Stimulated activated naive CD8-positive, alpha-beta T cell treated with anti-CD3 and anti-CD28 coated beads, Interleukin-15, Interleukin-2, amounts not matched to agents 100 ng/mL and 50 ng/mL, for 24 hours (primary cell): ENCODE measurements around the gene SDF4.

Experiments
- H3K27ac Mint-ChIP-seq: one replicate; pipeline ENCODE4 v1.8.0; 2021; ENCODE audit warnings: mild to moderate bottlenecking, mixed read lengths
- H3K27me3 Mint-ChIP-seq: one replicate; pipeline ENCODE4 v1.8.0; 2021; ENCODE audit warnings: mixed read lengths
- H3K36me3 Mint-ChIP-seq: one replicate; pipeline ENCODE4 v1.8.0; 2021; ENCODE audit warnings: low read depth, mixed read lengths
- H3K4me1 Mint-ChIP-seq: one replicate; pipeline ENCODE4 v1.8.0; 2021; ENCODE audit warnings: low read depth, mixed read lengths
- H3K4me3 Mint-ChIP-seq: one replicate; pipeline ENCODE4 v1.8.0; 2021; ENCODE audit warnings: mild to moderate bottlenecking, mixed read lengths
- H3K9me3 Mint-ChIP-seq: one replicate; pipeline ENCODE4 v1.8.0; 2021; ENCODE audit warnings: mixed read lengths

SDF4 gene

DNA sequence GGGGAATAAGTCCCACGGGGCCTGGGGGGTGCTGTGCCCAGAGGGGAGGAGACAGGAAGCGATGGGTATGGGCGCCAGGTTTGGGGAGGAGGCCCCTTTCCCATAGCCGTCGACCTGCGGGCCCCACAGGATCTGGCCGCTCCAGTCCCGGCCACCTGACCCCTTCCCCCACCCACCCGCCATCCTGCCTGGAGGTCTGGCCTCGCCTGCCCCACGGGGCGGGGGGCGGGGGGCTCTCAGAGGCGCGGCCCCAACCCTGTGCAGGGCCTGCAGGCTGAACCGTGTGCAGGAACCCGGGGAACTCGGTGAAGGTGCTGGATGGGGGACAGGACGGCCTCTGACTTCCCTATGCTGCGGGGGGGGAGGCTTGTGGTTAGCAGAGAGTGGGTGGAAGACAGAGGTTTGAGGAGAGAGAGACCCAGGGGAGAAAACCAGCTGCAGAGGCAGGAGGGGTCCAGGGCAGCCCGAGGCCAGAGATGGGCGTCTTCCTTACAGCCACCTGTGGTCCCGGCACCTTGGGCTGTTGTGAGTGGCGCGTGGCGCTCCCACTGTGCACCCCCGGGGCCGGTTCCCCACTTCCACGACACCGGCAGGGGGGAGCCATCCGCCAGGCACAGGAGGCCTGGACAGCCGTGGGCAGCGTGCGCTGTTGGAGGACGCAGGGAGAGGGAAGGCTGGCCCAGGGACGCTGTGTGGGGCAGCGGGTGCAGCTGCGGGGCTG, 22.9 kb downstream of the SDF4 start:
- peak overlapping the region; percentile 82 for H3K4me3 Mint-ChIP-seq
- peaks cover 37% of the 10 kb centered on the region for H3K4me1 Mint-ChIP-seq
- H3K27me3 Mint-ChIP-seq, result no peaks in the 10 kb centered on the region
- peaks cover 10% of the 10 kb centered on the region for H3K36me3 Mint-ChIP-seq
- no peaks in the 10 kb centered on the region for H3K9me3 Mint-ChIP-seq
- H3K27ac Mint-ChIP-seq, result peak overlapping the region; percentile 95

DNA sequence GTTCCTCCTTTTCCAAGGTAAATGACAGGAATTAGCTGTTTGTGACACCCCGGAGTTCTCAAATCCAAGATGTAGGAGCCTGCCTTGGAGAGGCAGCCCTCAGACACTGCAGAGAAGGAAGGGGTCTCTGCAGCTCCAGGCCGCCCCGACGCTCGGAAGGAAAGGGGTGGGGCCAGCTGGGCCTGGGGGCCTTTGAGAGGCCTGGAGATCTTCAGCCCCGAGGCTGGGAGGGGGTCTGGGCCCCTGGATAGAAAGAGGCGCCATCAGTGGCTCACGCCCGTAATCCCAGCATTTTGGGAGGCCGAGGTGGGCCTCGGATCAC, 24.3 kb downstream of the SDF4 start:
- Mint-ChIP-seq H3K4me3 (no peak overlapping the region), H3K4me1 (peaks cover 37% of the 10 kb centered on the region), H3K9me3 (no peaks in the 10 kb centered on the region), H3K27ac (no peak overlapping the region), H3K36me3 (peaks cover 10% of the 10 kb centered on the region), H3K27me3 (no peaks in the 10 kb centered on the region)

DNA sequence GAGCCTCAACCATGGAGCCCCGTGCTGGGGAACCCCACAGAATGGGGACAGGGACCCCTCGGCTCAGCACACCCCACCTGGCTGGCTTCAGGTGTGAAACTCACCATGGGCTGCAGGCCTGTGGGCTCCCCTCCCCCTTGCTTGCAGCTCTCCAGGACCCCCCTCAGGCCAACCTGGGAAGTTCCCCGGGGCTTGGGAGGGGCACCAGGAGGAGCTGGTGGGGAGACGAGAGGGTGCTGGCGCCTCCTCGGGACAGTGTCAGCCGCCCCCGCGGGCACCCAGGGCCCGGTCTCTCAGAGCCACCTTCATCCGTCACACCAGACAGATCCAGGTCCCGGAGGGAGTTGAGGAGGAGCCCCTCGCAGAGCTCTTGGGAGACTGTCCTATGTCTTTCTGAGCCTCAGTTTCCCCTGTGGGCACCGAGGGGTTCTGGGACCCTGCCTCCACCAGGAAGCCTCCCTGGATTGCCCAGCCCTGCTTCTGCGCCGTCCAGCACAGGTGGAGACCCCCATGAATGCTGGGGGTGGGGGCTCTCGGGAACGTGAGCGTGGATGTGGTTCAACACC, 24.8 kb downstream of the SDF4 start:
- no peaks in the 10 kb centered on the region for H3K9me3 Mint-ChIP-seq
- H3K4me1 Mint-ChIP-seq, result peaks cover 37% of the 10 kb centered on the region
- no peak overlapping the region for H3K27ac Mint-ChIP-seq
- no peaks in the 10 kb centered on the region for H3K27me3 Mint-ChIP-seq
- peak overlapping the region; percentile 77 for H3K4me3 Mint-ChIP-seq
- H3K36me3 Mint-ChIP-seq, result peaks cover 10% of the 10 kb centered on the region

DNA sequence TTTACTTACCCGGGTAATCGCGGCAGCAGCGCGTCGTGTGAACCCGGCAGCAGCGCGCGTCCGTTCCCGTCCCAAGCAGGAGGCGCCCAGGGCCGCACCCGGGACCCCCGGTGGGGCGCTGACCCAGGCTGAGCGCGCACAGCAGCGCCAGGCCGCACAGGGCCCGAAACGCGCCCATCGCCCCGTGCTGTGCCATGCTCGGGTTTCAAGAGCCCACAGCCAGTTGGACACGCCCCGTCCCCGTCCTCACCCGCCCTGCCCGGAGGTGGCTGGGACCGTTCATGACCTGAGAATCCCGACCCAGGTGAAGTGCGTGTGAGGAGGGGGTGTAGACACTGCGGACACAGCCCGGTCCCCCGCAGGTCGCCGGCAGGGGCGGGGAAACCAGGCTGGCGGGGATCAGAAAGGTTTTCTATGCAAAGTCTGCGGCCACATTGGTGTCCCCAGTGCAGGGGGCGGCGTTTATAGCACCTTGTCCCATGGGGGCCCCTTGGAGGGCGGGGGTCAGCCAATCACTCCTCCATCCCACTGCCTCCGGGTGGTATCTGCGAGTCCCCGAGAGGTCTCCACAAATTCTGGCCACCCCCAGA, 25.3 kb downstream of the SDF4 start, which contains the start of gene TNFRSF18:
TSS of gene TNFRSF18 (minus strand) at position 217 of the 590 bp plus-strand sequence. CDS start at position 196, 21 bp downstream.
- Mint-ChIP-seq H3K4me1 (peaks cover 37% of the 10 kb centered on the region), H3K27ac (no peak within 1 kb of the TSS), H3K4me3 (peak within 1 kb of the TSS; percentile 79), H3K27me3 (no peaks in the 10 kb centered on the region), H3K36me3 (peaks cover 10% of the 10 kb centered on the region), H3K9me3 (no peaks in the 10 kb centered on the region)

DNA sequence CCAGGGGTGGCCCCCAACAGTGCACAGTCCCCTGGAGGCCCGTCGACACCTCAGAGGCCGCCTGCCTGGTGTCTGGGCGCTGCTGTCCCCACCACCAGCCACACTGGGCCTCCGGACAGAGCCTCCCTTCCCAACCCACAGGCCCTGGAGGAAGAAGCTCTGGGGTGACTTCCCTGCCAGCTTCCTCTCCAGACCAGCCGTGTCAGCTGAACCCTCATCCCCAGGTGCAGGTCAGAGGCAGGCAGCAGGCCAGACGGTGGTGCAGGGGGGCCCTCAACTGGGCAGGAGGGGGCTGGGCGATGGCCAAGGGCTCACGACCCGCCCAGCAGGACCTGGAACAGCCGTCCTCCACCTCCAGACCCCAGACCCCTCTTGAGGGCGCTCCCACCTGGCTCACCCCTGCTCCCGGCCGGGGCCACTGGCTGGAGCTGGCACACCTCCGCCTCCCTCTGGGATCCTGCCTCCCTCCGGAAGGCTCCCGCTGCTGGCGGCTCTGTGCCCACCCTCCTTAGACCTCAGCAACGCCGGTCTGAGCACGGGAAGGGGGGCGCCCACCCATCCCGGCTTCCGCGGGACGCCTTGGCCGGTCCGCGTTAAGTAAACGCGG, 25.9 kb downstream of the SDF4 start:
- Mint-ChIP-seq H3K27ac (no peak overlapping the region), H3K9me3 (no peaks in the 10 kb centered on the region), H3K4me1 (peaks cover 37% of the 10 kb centered on the region), H3K4me3 (peak overlapping the region; percentile 79), H3K27me3 (no peaks in the 10 kb centered on the region), H3K36me3 (peaks cover 10% of the 10 kb centered on the region)

DNA sequence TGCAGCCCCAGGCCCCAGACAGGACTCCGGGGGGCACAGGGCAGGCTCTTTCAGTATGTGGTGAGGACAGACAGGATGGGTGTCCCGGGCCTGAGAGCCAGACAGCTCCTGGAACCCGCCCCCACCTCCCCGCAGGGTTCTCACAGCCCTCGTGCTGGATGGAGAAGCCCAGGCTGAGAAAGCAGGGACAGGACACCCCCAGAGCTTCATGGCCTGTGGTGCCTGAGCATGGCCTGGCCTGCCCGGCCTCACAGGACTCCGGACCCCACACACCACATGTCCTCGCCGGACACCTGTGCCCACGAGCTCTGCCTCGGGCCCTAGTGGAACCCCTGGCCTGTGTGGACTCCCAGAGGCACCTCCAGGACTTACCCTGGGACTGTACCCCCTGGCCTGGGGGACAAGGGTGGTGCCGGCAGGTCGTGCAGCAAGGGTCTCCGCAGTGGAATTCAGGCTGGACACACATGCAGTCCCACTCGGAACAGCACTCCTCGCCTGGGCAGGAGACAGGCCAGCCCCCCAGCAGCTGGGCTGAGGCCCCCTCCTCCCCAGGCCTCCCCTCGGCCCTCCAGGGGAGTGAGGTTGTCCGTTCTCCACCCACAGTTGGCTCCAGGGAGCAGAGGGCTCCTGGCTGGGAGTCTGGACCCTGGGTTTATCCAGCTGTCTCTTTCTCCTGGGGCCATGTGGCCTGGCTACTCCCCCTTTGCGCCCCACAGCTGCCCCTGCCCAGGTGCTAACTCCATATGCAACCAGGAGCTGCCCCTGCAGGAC, 26.6 kb downstream of the SDF4 start:
- Mint-ChIP-seq H3K4me3 (peak overlapping the region; percentile 79), H3K9me3 (no peaks in the 10 kb centered on the region), H3K36me3 (peaks cover 6% of the 10 kb centered on the region), H3K4me1 (peaks cover 41% of the 10 kb centered on the region), H3K27me3 (no peaks in the 10 kb centered on the region), H3K27ac (no peak overlapping the region)

DNA sequence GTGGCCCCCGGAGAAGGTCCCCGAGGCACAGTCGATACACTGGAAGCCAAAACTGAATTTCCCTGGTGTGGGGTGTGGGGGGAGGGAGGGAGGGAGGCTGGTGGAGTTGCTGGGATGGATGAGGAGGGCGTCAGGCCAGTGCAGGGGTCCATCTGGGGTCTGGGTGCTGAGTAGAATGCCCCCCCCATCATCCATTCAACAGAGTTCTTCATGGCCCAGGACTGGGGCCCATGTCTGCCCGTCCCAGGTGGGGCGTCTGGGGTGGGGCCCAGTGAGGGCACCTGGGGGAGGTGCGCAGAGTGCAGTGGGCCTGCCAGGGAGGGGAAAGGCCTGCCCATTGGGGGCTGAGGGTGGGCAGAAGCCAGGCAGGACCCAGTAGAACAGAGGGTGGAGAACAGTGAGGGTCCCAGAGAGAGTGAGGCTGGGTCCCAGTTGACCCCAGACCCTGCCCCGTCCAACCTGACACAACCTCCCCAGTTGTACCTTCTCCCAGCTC, 27.3 kb downstream of the SDF4 start:
- H3K36me3 Mint-ChIP-seq, result no peaks in the 10 kb centered on the region
- H3K4me3 Mint-ChIP-seq, result peak overlapping the region; percentile 79
- H3K27me3 Mint-ChIP-seq, result no peaks in the 10 kb centered on the region
- peaks cover 41% of the 10 kb centered on the region for H3K4me1 Mint-ChIP-seq
- H3K27ac Mint-ChIP-seq, result no peak overlapping the region
- H3K9me3 Mint-ChIP-seq, result no peaks in the 10 kb centered on the region

DNA sequence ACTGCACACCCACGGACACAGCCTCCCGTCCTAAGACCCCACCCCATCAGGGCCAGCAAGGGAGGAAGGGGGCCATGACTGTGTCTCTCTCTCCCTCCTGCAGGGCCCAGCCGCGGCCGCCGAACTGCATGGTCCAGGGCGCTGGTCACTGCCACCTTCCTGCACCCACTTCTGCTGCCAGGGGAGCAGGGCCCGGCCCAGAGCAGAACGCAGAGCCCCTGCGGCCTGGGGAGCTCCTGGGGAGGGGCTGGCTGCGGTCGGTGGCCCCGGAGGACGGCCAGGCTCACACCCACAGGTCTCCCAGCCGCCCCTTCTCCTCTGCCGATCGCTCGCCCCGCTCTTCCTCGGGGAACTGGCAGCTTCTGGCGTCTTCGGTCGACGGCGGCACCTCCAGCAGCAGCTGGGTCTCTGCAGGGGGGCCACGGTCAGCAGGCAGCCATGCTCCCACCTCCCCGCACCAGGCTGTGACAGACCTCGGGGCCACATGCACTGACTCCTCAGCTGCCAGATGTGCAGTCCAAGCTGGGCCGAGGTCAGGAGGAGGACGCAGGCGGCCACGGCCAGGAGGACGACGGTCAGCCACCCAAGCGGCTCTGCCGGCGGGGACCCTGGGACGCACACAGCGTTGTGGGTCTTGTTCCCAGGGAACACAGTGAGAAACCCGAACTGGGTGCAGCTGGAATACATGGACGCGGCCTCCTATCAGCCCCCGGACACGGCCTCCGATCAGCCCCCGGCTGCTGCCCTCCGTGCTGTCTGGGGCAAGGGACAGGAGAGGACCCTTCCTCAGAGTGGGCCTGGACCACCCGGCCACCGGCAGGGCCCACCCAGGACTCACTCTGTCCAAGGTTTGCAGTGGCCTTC, 28.0 kb downstream of the SDF4 start:
- H3K9me3 Mint-ChIP-seq, result no peaks in the 10 kb centered on the region
- H3K27ac Mint-ChIP-seq, result no peak overlapping the region
- H3K36me3 Mint-ChIP-seq, result no peaks in the 10 kb centered on the region
- H3K4me1 Mint-ChIP-seq, result peaks cover 37% of the 10 kb centered on the region
- H3K27me3 Mint-ChIP-seq, result no peaks in the 10 kb centered on the region
- H3K4me3 Mint-ChIP-seq, result peak overlapping the region; percentile 79

DNA sequence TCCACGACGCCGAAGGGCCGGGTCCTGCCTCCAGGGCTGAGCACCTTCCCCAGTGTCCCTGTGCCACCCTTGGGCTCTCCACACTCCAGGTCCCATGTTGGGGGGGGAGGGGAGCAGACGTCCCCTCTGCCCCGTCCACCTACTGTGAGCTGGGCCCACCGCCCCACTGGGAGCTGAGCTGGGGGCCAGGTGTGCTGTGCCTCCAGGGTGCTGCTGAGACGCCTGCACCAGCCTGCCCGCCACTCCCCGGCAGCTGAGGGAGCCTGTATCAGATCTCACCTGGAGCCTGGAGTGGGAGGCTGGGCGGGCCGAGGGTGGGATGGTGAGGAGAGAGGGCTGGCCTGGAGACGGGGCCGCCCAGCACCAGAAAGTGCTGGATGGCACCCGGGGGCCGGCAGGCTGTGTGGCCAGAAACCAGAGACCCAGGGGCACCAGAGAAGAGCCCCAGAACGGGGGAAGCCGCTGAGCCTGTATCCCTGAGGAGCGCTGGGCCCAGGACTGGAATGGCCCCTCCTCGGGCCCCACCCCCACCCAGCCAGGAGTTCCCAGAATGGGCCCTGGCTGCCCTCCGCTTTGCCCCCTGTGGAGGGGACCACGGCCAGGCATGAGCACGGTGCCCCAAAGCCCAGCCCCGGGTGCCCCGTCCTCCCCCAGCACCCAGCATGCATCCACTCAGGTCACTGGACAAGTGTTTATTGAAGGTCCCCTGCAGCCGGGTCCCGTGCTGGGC, 28.8 kb downstream of the SDF4 start:
- Mint-ChIP-seq H3K27ac (no peak overlapping the region), H3K4me3 (no peak overlapping the region)

DNA sequence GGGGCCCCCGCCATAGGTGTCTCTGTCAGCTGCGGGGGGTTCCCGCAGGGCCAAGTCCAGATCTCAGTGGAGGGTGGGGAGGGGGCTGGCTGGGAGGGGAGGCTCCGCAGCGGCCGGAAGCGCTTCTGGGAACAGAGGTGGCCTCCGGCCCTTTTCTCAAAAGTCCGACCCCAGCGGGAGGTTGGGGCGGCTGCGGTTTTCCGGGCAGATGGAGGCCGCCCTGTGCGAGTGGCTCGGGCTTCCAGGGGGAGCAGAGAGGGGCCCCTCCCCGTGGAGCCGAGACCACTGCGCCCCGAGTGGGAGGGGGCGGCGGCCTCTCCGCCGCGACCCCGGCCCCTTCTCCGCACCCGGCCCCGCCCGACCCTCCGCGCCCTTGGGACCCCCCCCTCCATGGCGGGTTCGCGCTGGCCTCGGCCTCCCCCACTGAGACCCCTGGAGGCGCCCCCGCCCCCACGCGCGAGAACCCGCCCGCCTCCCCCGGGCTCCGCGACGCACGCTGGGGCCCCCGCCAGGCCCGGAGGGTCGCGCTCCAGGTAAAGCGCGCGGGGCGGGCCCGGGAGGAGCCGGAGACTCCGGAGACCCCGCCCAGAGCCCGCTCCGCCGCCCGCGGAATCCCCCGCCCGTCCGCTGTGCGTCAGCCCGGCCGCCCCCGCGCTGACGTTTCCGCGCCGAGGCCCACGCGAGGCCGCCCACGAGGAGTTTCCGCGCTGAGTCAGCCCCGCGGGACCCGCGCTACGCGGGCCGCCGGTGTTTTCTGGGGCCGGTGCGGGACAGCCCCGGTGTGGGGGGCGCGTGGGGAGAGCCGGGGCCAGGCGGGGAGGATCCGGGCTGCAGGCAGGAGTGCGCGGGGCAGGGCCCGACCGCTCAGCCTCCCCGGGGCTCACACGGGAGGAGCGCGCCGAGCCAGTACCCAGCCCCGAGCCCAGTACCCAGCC, 30.7 kb downstream of the SDF4 start:
- H3K4me3 Mint-ChIP-seq, result peak overlapping the region; percentile 39
- H3K27me3 Mint-ChIP-seq, result no peaks in the 10 kb centered on the region
- H3K36me3 Mint-ChIP-seq, result no peaks in the 10 kb centered on the region
- no peak overlapping the region for H3K27ac Mint-ChIP-seq
- H3K4me1 Mint-ChIP-seq, result peaks cover 13% of the 10 kb centered on the region
- no peaks in the 10 kb centered on the region for H3K9me3 Mint-ChIP-seq

More for the DNA sequence above, 28.8 kb downstream of the SDF4 start:
- Mint-ChIP-seq H3K4me1 (peaks cover 29% of the 10 kb centered on the region), H3K9me3 (no peaks in the 10 kb centered on the region), H3K36me3 (no peaks in the 10 kb centered on the region), H3K27me3 (no peaks in the 10 kb centered on the region)

DNA sequence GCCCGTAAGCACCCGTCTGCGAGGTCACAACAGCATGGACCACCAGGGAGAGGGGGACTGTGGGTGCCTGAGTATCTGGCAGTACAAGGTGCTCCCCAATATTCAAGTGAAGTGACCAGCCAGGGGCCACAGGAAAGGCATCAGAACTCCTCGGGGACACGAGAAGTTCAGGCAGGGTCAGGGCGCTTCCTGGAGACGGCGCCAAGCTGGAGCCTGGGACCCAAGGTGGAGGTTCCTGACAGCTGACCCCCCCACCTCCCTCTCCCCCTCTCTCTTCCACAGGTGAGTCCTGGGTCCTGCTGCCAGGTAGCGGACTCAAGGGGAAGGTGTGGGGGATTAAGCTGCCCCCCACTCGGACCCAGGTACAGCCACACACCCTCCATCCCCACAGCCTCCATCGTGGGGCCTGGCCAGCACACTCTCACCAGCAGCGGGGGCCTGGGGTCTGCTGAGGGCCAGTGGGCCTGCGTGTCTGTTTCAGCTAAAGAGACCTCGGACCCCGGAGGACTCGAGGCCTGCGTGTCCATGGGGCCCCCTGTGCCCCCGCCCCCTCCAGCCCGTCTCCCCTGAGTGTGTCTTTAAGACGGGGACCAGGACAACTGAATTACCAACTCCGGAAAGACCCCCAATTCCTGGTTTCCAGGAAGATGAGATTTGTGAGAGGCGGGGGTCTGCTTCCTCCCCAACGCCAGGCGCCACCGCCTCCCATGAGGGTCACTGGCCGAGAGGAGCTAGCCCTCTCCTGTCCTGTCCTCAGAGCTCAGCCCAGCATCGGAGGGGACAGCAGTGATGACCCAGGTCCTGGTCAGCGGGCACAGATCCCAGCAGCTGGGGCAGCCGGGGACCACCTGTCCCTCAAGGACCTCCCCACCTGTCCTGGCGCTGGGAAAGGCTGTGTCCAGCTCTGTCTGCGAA, 31.6 kb downstream of the SDF4 start:
- Mint-ChIP-seq H3K36me3 (no peaks in the 10 kb centered on the region), H3K27ac (peak overlapping the region; percentile 67), H3K4me1 (peaks cover 13% of the 10 kb centered on the region), H3K9me3 (no peaks in the 10 kb centered on the region), H3K4me3 (peak overlapping the region; percentile 39), H3K27me3 (no peaks in the 10 kb centered on the region)
